ENCODE data around the gene EBPL. TPM values are rescaled to one million over a fixed set of nuclear protein-coding genes. Genes with fewer than 3 reads are reported as not detected.
"Not testable (repeated sequence)": the region's sequence is repeated elsewhere in the genome, so short reads cannot be mapped to it uniquely, and the experiment has no call there.

EBPL gene
- total RNA-seq, 1 donor from 2014 or later = 90.8 TPM

GRCh38 chr13:49622174-49622946 is 68.9 kb downstream of the EBPL start:
- H3K4me3 ChIP-seq = no peak overlapping the region
- H3K9me3 ChIP-seq = no peaks in the 10 kb centered on the region
- H3K4me1 ChIP-seq = peaks cover 9% of the 10 kb centered on the region
- intact Hi-C loops (cut with DNase I) = no loop called here
- H3K27me3 ChIP-seq = no peaks in the 10 kb centered on the region
- TF ChIP-seq CTCF (IDR thresholded peaks at IDR 0.05) (no peak), POLR2AphosphoS5 (IDR thresholded peaks at IDR 0.05; ENCODE audit: insufficient read depth in 1 of 2, low read depth in 1 of 2) (no peak), POLR2A (IDR thresholded peaks at IDR 0.05) (no peak)
- H3K36me3 ChIP-seq = no peaks in the 10 kb centered on the region
- H3K27ac ChIP-seq = no peak overlapping the region
- DNase-seq (ENCODE audit: extremely low spot score in 2 of 2) = no peak

- Histone ChIP-seq H3K27me3 (no peaks in the 10 kb centered on the region), H3K27ac (no peak overlapping the region), H3K36me3 (no peaks in the 10 kb centered on the region), H3K4me1 (peaks cover 21% of the 10 kb centered on the region), H3K9me3 (no peaks in the 10 kb centered on the region), H3K4me3 (peak overlapping the region in 1 of 2 donors; percentile 21)
- intact Hi-C loops (cut with DNase I) = no loop called here
- TF ChIP-seq CTCF (IDR thresholded peaks at IDR 0.05) (no peak), POLR2AphosphoS5 (IDR thresholded peaks at IDR 0.05; ENCODE audit: insufficient read depth in 1 of 2, low read depth in 1 of 2) (no peak), POLR2A (IDR thresholded peaks at IDR 0.05) (no peak)
- no peak for DNase-seq (ENCODE audit: extremely low spot score in 2 of 2)
Observed at GRCh38 chr13:49620170-49620621, 71.1 kb downstream of the EBPL start.

- H3K4me1 ChIP-seq = peaks cover 20% of the 10 kb centered on the region
- H3K27me3 ChIP-seq = no peaks in the 10 kb centered on the region
- H3K36me3 ChIP-seq = no peaks in the 10 kb centered on the region
- H3K4me3 ChIP-seq = no peak overlapping the region
- intact Hi-C loops (cut with DNase I) = no loop called here
- H3K9me3 ChIP-seq = no peaks in the 10 kb centered on the region
- TF ChIP-seq POLR2AphosphoS5 (IDR thresholded peaks at IDR 0.05; ENCODE audit: insufficient read depth in 1 of 2, low read depth in 1 of 2) (no peak), CTCF (IDR thresholded peaks at IDR 0.05) (no peak), POLR2A (IDR thresholded peaks at IDR 0.05) (no peak)
- H3K27ac ChIP-seq = peak overlapping the region; percentile 53
- DNase-seq (ENCODE audit: extremely low spot score in 2 of 2) = no peak
Observed at GRCh38 chr13:49616676-49617065, 74.6 kb downstream of the EBPL start.

- Histone ChIP-seq H3K9me3 (no peaks in the 10 kb centered on the region), H3K36me3 (no peaks in the 10 kb centered on the region), H3K4me3 (no peak overlapping the region), H3K27me3 (no peaks in the 10 kb centered on the region), H3K27ac (peak overlapping the region; percentile 53), H3K4me1 (peaks cover 20% of the 10 kb centered on the region)
- no peak for DNase-seq (ENCODE audit: extremely low spot score in 2 of 2)
- TF ChIP-seq POLR2AphosphoS5 (IDR thresholded peaks at IDR 0.05; ENCODE audit: insufficient read depth in 1 of 2, low read depth in 1 of 2) (no peak), CTCF (IDR thresholded peaks at IDR 0.05) (no peak), POLR2A (IDR thresholded peaks at IDR 0.05) (no peak)
- intact Hi-C loops (cut with DNase I) = no loop called here
Observed at GRCh38 chr13:49615836-49616675, 75.2 kb downstream of the EBPL start.

- H3K27ac ChIP-seq; H3K27me3 ChIP-seq; intact Hi-C loops (cut with DNase I); H3K36me3 ChIP-seq; DNase-seq (ENCODE audit: extremely low spot score in 2 of 2); H3K9me3 ChIP-seq; H3K4me3 ChIP-seq: not testable (repeated sequence)
- H3K4me1 ChIP-seq = peaks cover 17% of the 10 kb centered on the region
Observed at GRCh38 chr13:49612042-49612441, 79.2 kb downstream of the EBPL start.

Other genes starting within 250 kb of the EBPL start
- 31.7 TPM for gene CAB39L, start 247.4 kb downstream of the EBPL start, total RNA-seq
- gene SETDB2, start 247.2 kb downstream of the EBPL start, total RNA-seq = 8.6 TPM
- 44.9 TPM for gene PHF11, start 195.5 kb downstream of the EBPL start, total RNA-seq
- 10.1 TPM for gene RCBTB1, start 105.9 kb downstream of the EBPL start, total RNA-seq
- gene ARL11, start 63.0 kb downstream of the EBPL start, total RNA-seq = 0.98 TPM
- 17.2 TPM for gene KPNA3, start 101.2 kb upstream of the EBPL start, total RNA-seq
- gene SPRYD7, start 244.9 kb upstream of the EBPL start, total RNA-seq = 5.4 TPM

Measured in vagina (tissue), 2 donors.